GM19468 (cell line): ENCODE data around the gene PPIL6.
A peak's percentile ranks its signal among the peaks of the same experiment; 100 is the strongest.

ENCODE experiments used
- ATAC-seq: cut with Tn5 transposase; IDR thresholded peaks from one replicate; pipeline ENCODE4 v1.9.1; 2021; ENCODE audit warnings: mild to moderate bottlenecking, moderate library complexity, moderate number of reproducible peaks; ENCODE audit not compliant: unreplicated experiment; ENCODE audit errors: extremely low read depth

Gene PPIL6

DNA sequence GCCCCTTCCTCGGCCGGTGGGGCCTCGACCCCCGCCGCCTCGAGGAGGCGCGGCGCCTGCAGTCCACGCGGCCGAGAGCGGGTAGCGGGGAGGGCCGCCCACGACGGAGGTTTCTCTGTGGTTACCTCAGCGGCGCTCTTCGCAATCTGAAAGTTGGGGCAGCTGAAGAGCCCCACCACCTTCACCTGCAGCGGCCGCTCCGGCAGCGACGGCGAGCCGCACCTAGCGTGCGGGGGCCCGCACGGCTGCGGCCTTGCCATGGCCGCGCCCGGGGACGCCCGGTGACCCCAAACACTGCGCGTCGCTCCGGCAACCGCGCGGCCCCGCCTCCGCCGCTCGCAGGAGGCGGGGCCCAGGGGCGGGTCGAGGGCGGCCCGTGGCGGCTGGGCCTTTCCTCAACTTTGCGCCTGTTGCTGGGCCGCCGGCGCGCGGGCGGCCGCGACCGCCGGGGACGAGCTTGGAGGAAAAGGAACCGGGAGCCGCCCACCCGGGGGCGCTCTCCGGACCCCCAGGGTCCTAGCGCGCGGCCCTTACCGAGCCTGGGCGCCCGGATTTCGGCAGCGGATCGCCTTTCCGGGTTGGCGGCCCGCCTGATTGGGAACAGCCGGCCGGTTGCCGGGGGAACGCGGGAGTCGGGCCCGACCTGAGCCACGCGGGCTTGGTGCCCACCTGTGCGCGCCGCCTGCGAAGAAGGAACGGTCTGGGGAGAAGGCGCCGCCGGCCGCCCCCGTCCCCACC lies at the start of gene PPIL6, which contains the start of gene SMPD2:
Gene PPIL6 (minus strand): TSS at position 298 of the 738 bp plus-strand sequence. CDS start 38 bp downstream, at position 260.
Gene SMPD2 (plus strand): TSS at position 394 of the 738 bp plus-strand sequence. CDS start 398 bp downstream, outside the sequence.
- peak; percentile 77 for ATAC-seq

- no peak for ATAC-seq
Measured at GRCh38 chr6:109488001-109488400, 47.6 kb upstream of the PPIL6 start.

- ATAC-seq = no peak
Measured at GRCh38 chr6:109486068-109486467, 45.6 kb upstream of the PPIL6 start.

DNA sequence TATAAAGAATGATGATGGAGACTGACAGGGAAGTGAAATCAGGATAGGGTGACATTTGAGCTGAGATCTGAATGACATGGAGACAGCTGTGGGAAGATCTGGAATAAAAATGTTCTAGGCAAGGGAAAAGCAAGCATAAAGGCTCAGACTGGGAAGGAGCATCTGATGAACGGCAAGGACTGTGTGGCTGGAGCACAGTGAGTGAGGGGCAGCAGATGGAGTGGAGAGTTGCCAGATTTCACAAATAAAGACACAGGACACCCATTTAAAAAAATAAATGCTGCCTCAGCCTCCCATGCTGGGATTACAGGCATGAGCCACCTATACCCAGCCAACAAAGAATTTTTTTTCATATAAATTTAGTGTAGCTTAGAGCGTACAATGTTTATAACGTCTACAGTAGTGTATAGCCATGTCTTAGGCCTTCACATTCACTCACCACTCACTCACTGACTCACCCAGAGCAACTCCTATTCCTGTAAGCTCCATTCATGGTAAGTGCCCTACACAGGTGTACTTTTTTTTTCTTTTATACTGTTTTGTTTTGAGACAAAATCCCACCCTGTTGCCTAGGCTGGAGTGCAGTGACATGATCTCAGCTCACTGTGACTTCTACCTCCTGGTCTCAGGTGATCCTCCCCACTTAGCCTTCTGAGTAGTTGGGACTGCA lies 45.0 kb upstream of the PPIL6 start:
- no peak for ATAC-seq

DNA sequence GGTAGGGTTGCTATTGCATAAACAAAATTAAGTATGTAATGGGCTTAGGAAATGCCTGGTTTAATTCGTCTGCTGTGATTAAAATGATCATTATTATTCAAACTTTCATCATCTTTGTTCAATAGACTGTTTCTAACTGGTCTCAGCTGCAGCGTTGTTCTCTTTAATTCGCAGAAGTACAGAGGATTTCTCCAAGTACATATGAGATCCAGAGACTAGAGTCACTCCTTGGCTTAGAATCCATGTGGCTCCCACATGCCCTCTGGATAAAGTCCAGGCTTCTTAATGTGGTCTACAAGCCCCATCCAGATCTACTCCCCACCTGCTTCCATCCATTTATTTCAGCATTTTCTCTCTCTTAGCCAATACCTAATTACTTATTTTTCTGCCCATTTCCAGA lies 43.7 kb upstream of the PPIL6 start:
- no peak for ATAC-seq

DNA sequence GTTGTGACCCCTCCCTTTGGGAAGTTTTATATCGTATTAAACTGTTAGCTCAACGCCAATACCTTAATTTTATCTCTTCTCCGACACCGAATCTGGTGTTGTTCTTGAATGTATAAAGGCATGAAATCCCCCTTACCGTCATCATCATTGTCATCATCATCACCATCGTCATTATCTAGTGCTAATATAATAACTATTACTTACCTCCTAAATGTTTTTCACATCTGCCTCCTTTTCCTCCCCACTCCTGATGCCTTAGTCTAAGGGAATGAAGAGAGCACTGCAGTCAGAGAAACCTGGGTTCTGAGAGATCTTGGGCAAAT lies 43.3 kb upstream of the PPIL6 start:
- ATAC-seq = no peak

GRCh38 chr6:109482905-109483734 lies 42.7 kb upstream of the PPIL6 start, which contains the start of gene ZBTB24:
Gene ZBTB24, minus strand, starts transcription at chr6:109483219. Its CDS starts 1,193 bp downstream, at chr6:109482026.
- peak; percentile 82 for ATAC-seq

DNA sequence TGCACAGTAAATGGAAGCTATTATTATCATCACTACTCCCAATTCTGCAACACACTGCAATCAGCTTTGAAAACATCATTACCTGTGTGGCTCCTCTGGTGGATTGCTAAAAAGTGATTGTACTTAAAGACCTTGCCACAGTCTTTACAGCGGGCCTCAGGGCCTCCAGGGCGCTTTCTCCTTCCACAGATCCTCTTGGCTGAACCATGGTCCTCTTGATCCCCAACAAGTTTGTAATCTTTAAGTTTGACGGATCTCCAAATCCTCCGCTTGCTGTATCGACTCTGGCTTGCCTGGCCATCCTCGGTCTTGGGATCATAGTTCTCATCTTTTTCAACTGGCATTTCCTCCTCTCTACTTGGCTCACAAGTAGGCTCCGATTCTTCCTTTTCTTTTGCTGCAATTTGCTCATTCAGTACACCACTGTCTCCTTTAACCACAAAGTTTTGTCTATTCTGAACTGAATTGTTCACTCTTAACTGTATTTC lies 40.6 kb upstream of the PPIL6 start:
- ATAC-seq = no peak

DNA sequence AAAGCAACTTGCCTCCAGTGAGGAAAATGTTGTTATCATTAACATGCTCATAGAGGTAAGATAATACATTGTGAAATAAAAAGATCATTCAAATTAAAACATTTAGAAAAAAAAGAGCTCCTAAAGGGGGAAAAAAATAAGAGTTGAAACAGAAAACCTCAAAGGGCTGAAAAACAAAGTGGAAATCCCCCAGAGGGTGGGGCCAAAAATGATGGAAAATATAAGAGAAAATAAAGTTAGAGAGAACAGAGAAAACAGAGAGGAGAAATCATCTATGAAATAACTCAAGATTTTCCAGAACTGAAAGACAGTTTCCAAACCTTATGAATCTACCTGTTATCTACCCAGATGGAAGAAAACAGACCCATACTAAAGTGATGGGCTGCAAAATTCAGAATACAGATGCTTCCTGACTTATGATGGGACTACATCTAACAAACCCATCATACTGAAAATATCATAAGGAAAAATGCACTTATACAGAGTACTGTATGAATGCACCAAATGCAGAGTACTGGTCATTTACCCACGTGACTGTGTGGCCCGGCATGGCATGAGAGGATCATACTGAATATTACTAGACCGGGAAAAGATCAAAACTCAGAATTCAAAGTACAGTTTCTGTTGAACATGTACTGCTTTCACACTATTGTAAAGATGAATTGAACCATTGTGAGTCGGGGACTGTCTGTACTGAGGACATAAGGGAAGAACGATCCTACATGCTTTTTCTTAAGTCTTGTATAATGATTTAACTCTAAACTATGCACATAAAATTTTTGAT lies 38.6 kb upstream of the PPIL6 start:
- no peak for ATAC-seq

GRCh38 chr6:109478222-109478805 lies 37.9 kb upstream of the PPIL6 start:
- ATAC-seq = no peak

GRCh38 chr6:109477725-109478124 lies 37.3 kb upstream of the PPIL6 start:
- ATAC-seq = no peak

DNA sequence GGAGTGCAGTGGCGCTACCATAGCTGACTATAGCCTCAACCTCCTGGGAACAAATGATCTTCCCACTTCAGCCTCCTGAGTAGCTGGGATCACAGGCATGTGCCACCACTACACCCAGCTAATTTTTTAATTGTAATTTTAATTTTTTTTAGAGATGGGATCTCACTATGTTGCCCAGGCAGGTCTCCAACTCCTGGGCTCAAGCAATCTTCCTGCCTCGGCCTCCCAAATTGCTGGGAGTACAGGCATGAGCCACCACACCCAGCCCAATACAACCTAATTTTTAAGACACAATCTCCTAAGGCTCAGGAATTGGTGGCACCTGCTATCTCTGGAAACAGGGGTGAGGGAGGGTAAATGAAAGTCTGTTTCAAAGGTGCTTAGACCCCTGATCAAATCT lies 36.8 kb upstream of the PPIL6 start:
- no peak for ATAC-seq

- ATAC-seq = no peak
Measured at GRCh38 chr6:109475625-109476024, 35.2 kb upstream of the PPIL6 start.

- no peak for ATAC-seq
Measured at GRCh38 chr6:109474995-109475394, 34.6 kb upstream of the PPIL6 start.

DNA sequence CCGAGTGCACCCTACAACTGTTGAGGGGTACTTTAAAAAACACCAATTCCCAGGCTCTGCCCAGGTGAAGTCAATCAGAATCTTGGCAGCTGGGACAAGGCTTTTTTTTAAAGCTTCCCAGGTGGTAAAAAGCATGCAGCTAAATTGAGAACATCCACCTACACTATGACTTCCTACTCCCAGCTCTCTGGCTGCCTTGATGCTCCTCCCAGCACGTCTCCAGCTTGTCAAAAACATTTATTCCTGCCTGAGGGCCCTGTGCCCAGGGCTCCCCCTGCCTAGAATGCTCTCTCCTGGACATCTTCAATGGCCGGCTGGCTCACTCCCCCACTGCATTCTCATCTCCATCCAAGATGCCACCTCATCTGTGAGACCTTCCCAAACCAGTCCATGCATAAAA lies 32.7 kb upstream of the PPIL6 start:
- no peak for ATAC-seq

GRCh38 chr6:109472132-109472995 lies 31.9 kb upstream of the PPIL6 start:
- ATAC-seq = no peak

DNA sequence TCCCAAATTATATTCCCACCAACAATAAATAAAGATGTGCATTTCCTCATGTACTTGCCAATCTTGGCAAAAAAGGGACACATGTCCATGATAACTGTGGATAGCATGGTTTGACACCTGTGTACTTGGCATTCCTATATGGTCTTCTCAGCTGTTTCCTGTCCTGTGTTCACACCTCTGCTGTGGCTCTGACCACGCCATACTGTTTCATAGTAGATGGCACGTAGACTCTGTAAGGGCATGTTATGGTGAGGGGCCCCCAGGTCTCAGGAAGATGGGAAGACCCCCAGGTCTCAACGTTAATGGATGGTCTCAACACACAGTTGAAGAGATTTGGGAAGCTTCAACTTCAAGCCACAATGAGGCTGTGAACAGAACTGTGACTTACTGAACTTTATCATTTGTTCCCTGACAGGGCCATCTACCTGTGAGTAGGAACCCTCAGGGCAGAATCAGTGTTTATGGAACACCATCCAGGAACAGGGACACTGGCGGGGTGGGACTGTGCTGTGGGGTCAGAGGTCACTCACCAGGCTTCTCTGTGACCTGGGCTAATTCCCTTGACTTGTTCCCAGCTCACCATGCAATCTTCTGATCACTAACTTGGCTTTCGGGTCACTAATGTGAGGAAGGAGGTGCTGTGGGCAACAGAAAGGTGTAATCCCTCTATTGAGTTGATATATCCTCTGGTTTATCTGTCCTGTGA lies 30.8 kb upstream of the PPIL6 start:
- no peak for ATAC-seq

GRCh38 chr6:109469591-109470189 lies 29.3 kb upstream of the PPIL6 start:
- no peak for ATAC-seq
